ENCODE data around the gene CELF1. TPM values are rescaled to one million over a fixed set of nuclear protein-coding genes. Genes with fewer than 3 reads are reported as not detected.

The CELF1 gene
- total RNA-seq, 4 donors from 2014 or later = 87.3 to 144 (median 111) TPM

DNA sequence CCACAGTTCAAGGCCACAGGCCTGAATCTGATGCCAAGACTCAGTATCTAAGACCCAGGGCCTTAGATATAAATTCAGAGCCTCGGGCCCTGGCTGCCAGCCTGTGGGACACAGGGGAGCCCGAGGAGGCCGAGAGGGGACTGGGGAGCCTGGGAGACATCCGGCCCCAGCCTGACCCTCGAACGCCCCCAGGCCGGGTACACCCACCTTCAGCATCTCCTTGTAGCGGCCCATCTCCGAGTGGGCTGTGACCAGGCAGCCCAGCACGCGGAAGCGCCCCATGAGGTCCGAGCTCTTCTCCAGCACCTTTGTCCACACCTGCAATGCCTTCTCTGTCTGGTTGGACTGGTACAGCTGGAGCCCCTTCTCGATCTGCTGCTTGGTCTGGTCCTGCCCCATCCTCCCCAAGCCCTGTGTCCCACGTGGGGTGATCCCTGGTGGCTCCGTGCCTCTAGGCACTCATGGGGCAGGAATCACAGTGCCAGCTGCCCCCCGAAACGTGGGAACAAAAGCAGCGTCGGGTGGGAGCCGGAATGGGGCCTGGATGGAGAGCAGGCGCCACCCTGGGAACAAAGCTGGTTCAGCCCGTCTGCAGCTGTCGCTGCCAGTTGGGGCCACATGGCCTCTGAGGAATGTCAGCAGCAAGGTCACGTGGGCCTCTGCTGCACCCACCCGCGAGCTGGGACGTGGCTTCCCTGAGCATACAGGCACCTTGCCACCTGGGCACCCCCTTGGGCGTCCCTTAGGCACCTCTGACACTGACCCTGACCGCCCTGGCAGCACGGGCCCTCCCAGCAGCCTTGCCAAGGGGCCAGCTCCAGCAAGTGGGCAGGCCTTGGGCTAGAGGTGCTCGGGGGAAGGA is 104.1 kb downstream of the CELF1 start, which contains the start of gene RAPSN:
Gene RAPSN (minus strand): TSS at position 571 of the 862 bp plus-strand sequence. CDS start 172 bp downstream, at position 399.
- H3K27me3 ChIP-seq = no peaks in the 10 kb centered on the region
- H3K27ac ChIP-seq = no peak within 1 kb of the TSS
- H3K4me1 ChIP-seq = no peaks in the 10 kb centered on the region
- no peaks in the 10 kb centered on the region for H3K36me3 ChIP-seq
- no peak within 1 kb of the TSS for H3K4me3 ChIP-seq (replicated peaks in 1 of 3)
- no peaks in the 10 kb centered on the region for H3K9me3 ChIP-seq
- intact Hi-C loops (cut with DNase I) = no loop called here
- 81 to 88% methylated on average over 15 to 26 of the region's 32 CpGs for WGBS, 2 donors
- TF ChIP-seq POLR2A (IDR thresholded peaks at IDR 0.05) = no peak
- TF ChIP-seq, protein P1, sequence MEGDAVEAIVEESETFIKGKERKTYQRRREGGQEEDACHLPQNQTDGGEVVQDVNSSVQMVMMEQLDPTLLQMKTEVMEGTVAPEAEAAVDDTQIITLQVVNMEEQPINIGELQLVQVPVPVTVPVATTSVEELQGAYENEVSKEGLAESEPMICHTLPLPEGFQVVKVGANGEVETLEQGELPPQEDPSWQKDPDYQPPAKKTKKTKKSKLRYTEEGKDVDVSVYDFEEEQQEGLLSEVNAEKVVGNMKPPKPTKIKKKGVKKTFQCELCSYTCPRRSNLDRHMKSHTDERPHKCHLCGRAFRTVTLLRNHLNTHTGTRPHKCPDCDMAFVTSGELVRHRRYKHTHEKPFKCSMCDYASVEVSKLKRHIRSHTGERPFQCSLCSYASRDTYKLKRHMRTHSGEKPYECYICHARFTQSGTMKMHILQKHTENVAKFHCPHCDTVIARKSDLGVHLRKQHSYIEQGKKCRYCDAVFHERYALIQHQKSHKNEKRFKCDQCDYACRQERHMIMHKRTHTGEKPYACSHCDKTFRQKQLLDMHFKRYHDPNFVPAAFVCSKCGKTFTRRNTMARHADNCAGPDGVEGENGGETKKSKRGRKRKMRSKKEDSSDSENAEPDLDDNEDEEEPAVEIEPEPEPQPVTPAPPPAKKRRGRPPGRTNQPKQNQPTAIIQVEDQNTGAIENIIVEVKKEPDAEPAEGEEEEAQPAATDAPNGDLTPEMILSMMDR (IDR thresholded peaks at IDR 0.05) = no peak
- DNase-seq = no peak

DNA sequence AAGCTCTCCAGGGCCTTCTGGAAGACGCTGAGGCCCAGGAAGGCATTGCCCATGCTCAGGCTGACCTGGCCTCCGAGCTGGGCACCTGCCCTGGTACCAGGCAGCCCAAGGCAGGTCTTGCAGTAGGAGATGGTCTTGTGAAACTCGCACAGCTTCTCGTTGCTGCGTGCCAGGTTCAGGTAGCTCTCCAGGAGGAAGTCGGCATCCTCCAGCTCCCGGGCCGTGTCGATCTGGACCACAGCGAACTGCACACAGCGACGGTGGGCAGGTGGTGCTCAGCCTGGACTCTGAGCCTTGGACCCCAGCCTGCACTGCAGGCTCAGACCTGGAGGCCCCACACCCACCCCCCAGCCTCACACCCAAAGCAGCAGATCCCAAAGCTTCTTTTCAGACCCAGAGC is 105.0 kb downstream of the CELF1 start:
- no peak overlapping the region for H3K4me3 ChIP-seq (replicated peaks in 1 of 3)
- H3K4me1 ChIP-seq = no peaks in the 10 kb centered on the region
- intact Hi-C loops (cut with DNase I) = no loop called here
- TF ChIP-seq, protein P1 (IDR thresholded peaks at IDR 0.05) = no peak
- TF ChIP-seq POLR2A (IDR thresholded peaks at IDR 0.05) = no peak
- H3K36me3 ChIP-seq = no peaks in the 10 kb centered on the region
- no peak overlapping the region for H3K27ac ChIP-seq
- DNase-seq = no peak
- H3K9me3 ChIP-seq = no peaks in the 10 kb centered on the region
- WGBS, 2 donors = 90 to 100% methylated on average over 2 to 7 of the region's 12 CpGs
- no peaks in the 10 kb centered on the region for H3K27me3 ChIP-seq

DNA sequence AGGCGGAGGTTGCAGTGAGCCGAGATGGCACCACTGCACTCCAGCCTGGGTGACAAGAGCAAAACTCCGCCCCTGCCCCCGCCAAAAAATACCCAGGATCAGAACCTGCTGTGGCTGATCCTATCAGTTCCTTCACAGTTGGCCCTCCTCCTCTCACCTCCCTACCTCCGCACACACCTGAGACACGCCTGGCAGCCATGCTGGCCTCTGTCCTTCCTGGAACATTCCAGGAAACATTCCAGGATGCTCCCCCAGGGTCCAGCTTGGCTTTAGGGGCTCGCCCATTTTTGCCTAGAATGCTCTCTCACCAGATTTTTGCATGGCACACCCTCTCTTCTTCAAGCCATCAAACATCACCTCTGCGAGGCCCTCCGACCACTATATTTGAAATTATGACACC is 106.1 kb downstream of the CELF1 start:
- 90 to 93% methylated on average over 9 of the region's 9 CpGs for WGBS, 2 donors
- Histone ChIP-seq H3K4me3 (replicated peaks in 1 of 3) (no peak overlapping the region), H3K36me3 (no peaks in the 10 kb centered on the region), H3K27me3 (no peaks in the 10 kb centered on the region), H3K27ac (no peak overlapping the region), H3K4me1 (peaks cover 0 to 4% of the 10 kb centered on the region in 2 donors), H3K9me3 (no peaks in the 10 kb centered on the region)
- intact Hi-C loops (cut with DNase I) = no loop called here
- no peak for DNase-seq
- TF ChIP-seq POLR2A (IDR thresholded peaks at IDR 0.05) = no peak
- TF ChIP-seq, protein P1 (IDR thresholded peaks at IDR 0.05) = no peak

DNA sequence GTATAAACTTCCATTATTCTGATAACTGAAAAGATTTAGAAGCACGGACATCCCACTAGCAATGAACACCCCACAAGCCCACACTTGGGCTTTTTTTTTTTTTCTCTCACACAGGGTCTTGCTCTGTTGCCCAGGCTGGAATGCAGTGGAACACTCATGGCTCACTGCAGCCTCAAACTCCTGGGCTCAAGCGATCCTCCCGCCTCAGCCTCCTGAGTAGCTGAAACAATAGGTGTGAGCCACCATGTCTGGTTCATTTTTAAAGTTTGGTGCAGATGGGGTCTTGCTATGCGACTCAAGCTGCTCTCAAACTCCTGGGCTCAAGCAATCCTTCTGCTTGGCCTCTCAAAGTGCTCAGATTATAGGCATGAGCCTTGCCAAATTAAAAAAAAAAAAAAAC is 107.1 kb downstream of the CELF1 start:
- Histone ChIP-seq H3K4me1 (peaks cover 0 to 4% of the 10 kb centered on the region in 2 donors), H3K4me3 (replicated peaks in 1 of 3) (no peak overlapping the region), H3K27me3 (no peaks in the 10 kb centered on the region), H3K36me3 (no peaks in the 10 kb centered on the region), H3K27ac (no peak overlapping the region), H3K9me3 (no peaks in the 10 kb centered on the region)
- TF ChIP-seq POLR2A (IDR thresholded peaks at IDR 0.05) = no peak
- TF ChIP-seq, protein P1 (IDR thresholded peaks at IDR 0.05) = no peak
- WGBS, 2 donors = 98% methylated on average over 4 of the region's 4 CpGs
- intact Hi-C loops (cut with DNase I) = no loop called here
- DNase-seq = no peak

DNA sequence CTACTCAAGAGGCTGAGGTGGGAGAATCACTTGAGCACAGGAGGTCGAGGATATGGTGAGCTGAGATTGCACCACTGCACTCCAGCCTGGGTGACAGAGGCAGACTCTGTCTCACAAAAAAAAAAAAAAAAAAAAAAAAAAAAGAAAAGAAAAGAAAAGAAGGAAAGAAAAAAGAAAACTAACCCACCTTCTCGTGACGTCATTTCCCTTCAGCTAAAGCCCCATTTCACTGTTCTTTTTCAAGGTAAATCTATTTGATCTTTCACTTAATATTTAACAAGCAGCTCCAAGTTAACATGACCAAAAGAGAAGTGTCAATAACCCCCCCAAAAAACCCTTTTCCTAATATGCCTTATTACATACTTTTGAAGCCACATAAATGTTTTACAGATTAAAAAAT is 109.1 kb downstream of the CELF1 start:
- intact Hi-C loops (cut with DNase I) = no loop called here
- Histone ChIP-seq H3K4me1 (peaks cover 0 to 4% of the 10 kb centered on the region in 2 donors), H3K9me3 (no peaks in the 10 kb centered on the region), H3K27me3 (no peaks in the 10 kb centered on the region), H3K36me3 (no peaks in the 10 kb centered on the region), H3K27ac (no peak overlapping the region), H3K4me3 (replicated peaks in 1 of 3) (no peak overlapping the region)
- TF ChIP-seq POLR2A (IDR thresholded peaks at IDR 0.05) = no peak
- TF ChIP-seq, protein P1 (IDR thresholded peaks at IDR 0.05) = no peak
- no peak for DNase-seq
- WGBS, 2 donors = 73 to 81% methylated on average over 3 of the region's 3 CpGs

All from thyroid gland (tissue), 4 donors.